Esophagus muscularis mucosa (tissue), 3 donors: ENCODE measurements around the gene SIGLEC14.

Source experiments
- POLR2A ChIP-seq: fragments of 450-650 bp; IDR thresholded peaks from one replicate; pipeline ENCODE4 v1.6.1; 2017; ENCODE audit warnings: antibody characterized with exemption, moderate library complexity, mild to moderate bottlenecking, low read depth
- TF ChIP-seq, protein P1 (sequence below), 3 experiments: fragments of 200-600 bp in 2 of 3; fragments of 450-650 bp in 1 of 3; sonication (generic) in 2 of 3; IDR thresholded peaks; one replicate each; pipeline ENCODE4 v1.5.1; 2017 to 2019; ENCODE audit warnings: antibody characterized with exemption in 3 of 3, mild to moderate bottlenecking in 2 of 3, moderate library complexity in 1 of 3

GRCh38 chr19:51693819-51694218 lies 47.2 kb upstream of the SIGLEC14 start:
- TF ChIP-seq, protein P1, sequence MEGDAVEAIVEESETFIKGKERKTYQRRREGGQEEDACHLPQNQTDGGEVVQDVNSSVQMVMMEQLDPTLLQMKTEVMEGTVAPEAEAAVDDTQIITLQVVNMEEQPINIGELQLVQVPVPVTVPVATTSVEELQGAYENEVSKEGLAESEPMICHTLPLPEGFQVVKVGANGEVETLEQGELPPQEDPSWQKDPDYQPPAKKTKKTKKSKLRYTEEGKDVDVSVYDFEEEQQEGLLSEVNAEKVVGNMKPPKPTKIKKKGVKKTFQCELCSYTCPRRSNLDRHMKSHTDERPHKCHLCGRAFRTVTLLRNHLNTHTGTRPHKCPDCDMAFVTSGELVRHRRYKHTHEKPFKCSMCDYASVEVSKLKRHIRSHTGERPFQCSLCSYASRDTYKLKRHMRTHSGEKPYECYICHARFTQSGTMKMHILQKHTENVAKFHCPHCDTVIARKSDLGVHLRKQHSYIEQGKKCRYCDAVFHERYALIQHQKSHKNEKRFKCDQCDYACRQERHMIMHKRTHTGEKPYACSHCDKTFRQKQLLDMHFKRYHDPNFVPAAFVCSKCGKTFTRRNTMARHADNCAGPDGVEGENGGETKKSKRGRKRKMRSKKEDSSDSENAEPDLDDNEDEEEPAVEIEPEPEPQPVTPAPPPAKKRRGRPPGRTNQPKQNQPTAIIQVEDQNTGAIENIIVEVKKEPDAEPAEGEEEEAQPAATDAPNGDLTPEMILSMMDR (IDR thresholded peaks at IDR 0.05), result no peak
- no peak for TF ChIP-seq POLR2A
